Tibial nerve (tissue), 4 donors: ENCODE measurements around the gene ISYNA1.

Source experiments
- CTCF ChIP-seq, 5 experiments: fragments of 200-600 bp in 3 of 5; fragments of 450-650 bp in 2 of 5; sonication (generic) in 3 of 5; IDR thresholded peaks; one replicate each; pipeline ENCODE4 v1.5.1; 2016 to 2019; ENCODE audit warnings: antibody characterized with exemption in 5 of 5, mild to moderate bottlenecking in 3 of 5, moderate library complexity in 2 of 5
- EP300 ChIP-seq, 2 donors: sonication (generic); formaldehyde crosslinking; IDR thresholded peaks; one replicate each; pipeline ENCODE4 v1.6.1; 2017; ENCODE audit warnings: antibody characterized with exemption in 2 of 2, mild to moderate bottlenecking in 1 of 2
- POLR2A ChIP-seq, 2 donors: fragments of 450-650 bp; IDR thresholded peaks; one replicate each; pipeline ENCODE4 v1.6.1; 2017; ENCODE audit warnings: antibody characterized with exemption in 2 of 2, mild to moderate bottlenecking in 2 of 2, moderate library complexity in 2 of 2

DNA sequence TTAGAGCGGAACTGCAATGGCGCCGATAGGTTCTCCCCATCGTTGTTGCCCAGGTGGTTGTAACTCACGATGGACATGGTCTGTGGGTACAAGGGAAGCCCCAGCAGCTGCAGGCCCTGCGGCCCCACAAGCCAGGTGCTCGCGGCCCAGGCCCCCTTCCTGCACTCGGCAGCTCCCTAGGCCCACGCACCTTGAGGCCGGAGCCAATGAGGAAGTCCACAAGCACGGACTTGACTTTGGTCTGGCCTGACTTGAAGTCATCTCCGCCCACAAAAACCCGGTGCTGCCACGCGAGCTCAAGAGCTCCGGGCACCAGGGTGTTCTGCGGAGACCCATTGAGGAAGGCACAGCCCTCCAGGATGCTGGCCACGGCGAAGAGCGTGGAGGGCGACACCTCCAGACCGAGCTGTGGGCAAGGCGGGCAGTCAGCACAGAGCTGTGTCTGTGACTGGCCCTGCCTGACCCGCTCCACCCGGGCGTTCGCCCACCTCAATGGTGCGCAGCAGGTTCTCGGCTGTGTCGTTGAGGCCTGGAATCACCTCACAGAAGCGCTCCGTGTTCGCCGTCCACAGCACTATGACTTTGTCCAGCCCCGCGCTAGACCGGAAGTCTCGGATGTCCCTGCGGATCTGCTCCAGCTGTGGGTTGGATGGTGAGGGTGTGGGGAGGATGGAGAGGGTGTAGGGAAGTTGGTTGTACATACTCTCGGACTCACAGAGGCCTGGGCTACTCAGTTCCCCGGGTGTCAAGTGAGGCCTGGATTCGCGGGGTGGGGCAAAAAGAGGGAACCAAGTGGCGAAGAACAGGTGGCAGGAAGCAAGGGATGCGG, 1.9 kb downstream of the ISYNA1 start:
- TF ChIP-seq CTCF (IDR thresholded peaks at IDR 0.05) (no peak), EP300 (IDR thresholded peaks at IDR 0.05) (no peak), POLR2A (IDR thresholded peaks at IDR 0.05) (no peak)
